ENCODE results near the gene ZNF81. TPM values are rescaled to one million over a fixed set of nuclear protein-coding genes. Genes with fewer than 3 reads are reported as not detected.

The ZNF81 gene
- total and polyA plus RNA-seq, 2 experiments from 2014 or later = 6.1 to 8.9 TPM

GRCh38 chrX:47854474-47854873 is 17.8 kb downstream of the ZNF81 start (continued):
- no peak for TF ChIP-seq ZNF462 (CRISPR knock-in tag; IDR thresholded peaks at IDR 0.05)
- no peak for TF ChIP-seq JUNB (IDR thresholded peaks at IDR 0.05; ENCODE audit: unreplicated experiment)
- no peak for TF ChIP-seq ZNF114 (CRISPR knock-in tag; IDR thresholded peaks at IDR 0.05)

- Histone ChIP-seq H3K4me2 (no peak overlapping the region), H3K4me1 (ENCODE audit: insufficient read depth) (no peaks in the 10 kb centered on the region), H3K9me2 (ENCODE audit: insufficient read depth) (no peaks in the 10 kb centered on the region), H3K4me3 (no peak overlapping the region), H3F3A (replicated peaks; ENCODE audit: low read depth) (no peaks in the 10 kb centered on the region), H4K20me1 (replicated peaks; ENCODE audit: insufficient read depth) (no peaks in the 10 kb centered on the region), H3K27me3 (ENCODE audit: insufficient read depth) (no peaks in the 10 kb centered on the region), H3K27ac (ENCODE audit: low read depth) (no peak overlapping the region), H2AFZ (no peak overlapping the region), H3K79me2 (replicated peaks; ENCODE audit: insufficient read depth) (no peaks in the 10 kb centered on the region), H3K36me3 (ENCODE audit: insufficient read depth) (no peaks in the 10 kb centered on the region)
- no peak overlapping the region for H3K4me3 Mint-ChIP-seq
- H3K27me3 Mint-ChIP-seq (ENCODE audit: insufficient read depth, low read depth, poor library complexity) = no peaks in the 10 kb centered on the region
- DNase-seq (ENCODE audit: low spot score) (no peak), ATAC-seq (no peak)
- H3K27ac Mint-ChIP-seq = no peak overlapping the region
- no peaks in the 10 kb centered on the region for H3K4me1 Mint-ChIP-seq
- H3K36me3 Mint-ChIP-seq (ENCODE audit: low read depth) = peaks cover 6% of the 10 kb centered on the region; the same call in 2 of the 3 replicates
- no peaks in the 10 kb centered on the region for H3K9me3 Mint-ChIP-seq
- TF ChIP-seq ZNF331 (CRISPR knock-in tag; IDR thresholded peaks at IDR 0.05; ENCODE audit: low read depth) (no peak), STAT1 (IDR thresholded peaks at IDR 0.05; ENCODE audit: unreplicated experiment) (no peak), JUNB (IDR thresholded peaks at IDR 0.05; ENCODE audit: unreplicated experiment) (no peak), CTCF (conservative IDR thresholded peaks at IDR 0.05; ENCODE audit: low read depth in 2 of 2) (no peak), NANOG (IDR thresholded peaks at IDR 0.05; ENCODE audit: borderline replicate concordance) (no peak), EZH2 (IDR thresholded peaks at IDR 0.05; ENCODE audit: low read depth, unreplicated experiment) (no peak), ZNF462 (CRISPR knock-in tag; IDR thresholded peaks at IDR 0.05) (no peak), POLR2AphosphoS5 (IDR thresholded peaks at IDR 0.05; ENCODE audit: low read depth) (no peak)
Measured at GRCh38 chrX:47859686-47860085, 23.0 kb downstream of the ZNF81 start.

Measured in GM23338 (cell line).